Suprapubic skin (tissue), 3 donors: ENCODE data around the gene CEND1.

ENCODE experiments used
- POLR2AphosphoS5 ChIP-seq, 3 donors: sonication (generic); formaldehyde crosslinking; IDR thresholded peaks; one replicate each; pipeline ENCODE4 v1.6.1; 2017; ENCODE audit warnings: antibody characterized with exemption in 3 of 3
- TF ChIP-seq, protein P1 (sequence below), 2 donors: fragments of 200-600 bp in 1 of 2; fragments of 450-650 bp in 1 of 2; sonication (generic) in 1 of 2; IDR thresholded peaks; one replicate each; pipeline ENCODE4 v1.5.1; 2016 to 2019; ENCODE audit warnings: antibody characterized with exemption in 2 of 2, mild to moderate bottlenecking in 1 of 2, moderate library complexity in 1 of 2

DNA sequence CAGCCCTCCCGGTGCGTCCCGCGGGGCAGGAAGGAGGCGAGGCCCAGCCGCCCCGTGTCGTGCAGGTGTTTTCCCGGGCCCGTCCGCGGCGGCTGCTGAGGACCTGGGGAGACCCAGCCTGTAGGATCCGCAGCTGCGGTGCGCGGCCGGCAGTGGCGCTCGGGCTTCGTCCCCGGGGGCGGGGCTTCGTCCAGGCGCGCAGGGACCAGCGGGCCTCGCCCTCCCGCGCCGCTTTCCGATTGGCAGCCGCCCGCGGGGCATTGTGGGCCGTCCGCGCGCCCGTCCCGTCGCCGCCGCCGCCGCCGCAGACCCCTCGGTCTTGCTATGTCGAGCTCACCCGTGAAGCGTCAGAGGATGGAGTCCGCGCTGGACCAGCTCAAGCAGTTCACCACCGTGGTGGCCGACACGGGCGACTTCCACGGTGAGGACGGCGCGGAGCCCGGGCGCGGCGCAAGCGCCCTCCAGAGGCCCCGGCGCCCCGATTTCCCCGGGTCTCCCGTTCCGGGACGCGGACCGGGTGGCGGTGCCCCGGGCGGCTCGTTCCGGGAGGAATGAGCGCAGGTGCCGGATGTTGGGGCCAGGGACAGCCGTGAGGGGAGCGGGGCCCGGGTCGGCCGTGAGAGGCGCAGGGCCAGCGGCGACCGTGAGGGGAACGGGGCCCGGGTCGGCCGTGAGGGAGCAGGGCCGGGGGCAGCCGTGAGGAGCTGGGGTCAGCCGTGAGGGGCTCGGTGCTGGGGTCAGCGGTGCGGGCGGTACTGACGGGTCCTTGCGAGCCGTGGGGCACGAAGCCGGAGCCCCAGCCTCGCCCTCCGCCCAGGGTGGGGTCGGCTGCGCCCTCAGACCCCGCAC lies 42.5 kb downstream of the CEND1 start, which contains the start of gene TALDO1:
- TF ChIP-seq, protein P1, sequence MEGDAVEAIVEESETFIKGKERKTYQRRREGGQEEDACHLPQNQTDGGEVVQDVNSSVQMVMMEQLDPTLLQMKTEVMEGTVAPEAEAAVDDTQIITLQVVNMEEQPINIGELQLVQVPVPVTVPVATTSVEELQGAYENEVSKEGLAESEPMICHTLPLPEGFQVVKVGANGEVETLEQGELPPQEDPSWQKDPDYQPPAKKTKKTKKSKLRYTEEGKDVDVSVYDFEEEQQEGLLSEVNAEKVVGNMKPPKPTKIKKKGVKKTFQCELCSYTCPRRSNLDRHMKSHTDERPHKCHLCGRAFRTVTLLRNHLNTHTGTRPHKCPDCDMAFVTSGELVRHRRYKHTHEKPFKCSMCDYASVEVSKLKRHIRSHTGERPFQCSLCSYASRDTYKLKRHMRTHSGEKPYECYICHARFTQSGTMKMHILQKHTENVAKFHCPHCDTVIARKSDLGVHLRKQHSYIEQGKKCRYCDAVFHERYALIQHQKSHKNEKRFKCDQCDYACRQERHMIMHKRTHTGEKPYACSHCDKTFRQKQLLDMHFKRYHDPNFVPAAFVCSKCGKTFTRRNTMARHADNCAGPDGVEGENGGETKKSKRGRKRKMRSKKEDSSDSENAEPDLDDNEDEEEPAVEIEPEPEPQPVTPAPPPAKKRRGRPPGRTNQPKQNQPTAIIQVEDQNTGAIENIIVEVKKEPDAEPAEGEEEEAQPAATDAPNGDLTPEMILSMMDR (IDR thresholded peaks at IDR 0.05), result peak in 1 of 2 donors; percentile 12
- TF ChIP-seq POLR2AphosphoS5 (IDR thresholded peaks at IDR 0.05), result peak in 1 of 3 donors; percentile 6
